Endodermal cell (in vitro differentiated cells): ENCODE results near the gene FOXB1. TPM values are rescaled to one million over a fixed set of nuclear protein-coding genes. Genes with fewer than 3 reads are reported as not detected.

Source experiments
- DNase-seq: peaks from one replicate; pipeline ENCODE4 v3.0.0-alpha.2; 2017
- H3K27ac ChIP-seq: 2 replicates; pipeline ENCODE4 v1.5.1; 2013; ENCODE audit warnings: mild to moderate bottlenecking, low read depth, low read length, moderate library complexity
- H3K27me3 ChIP-seq: 2 replicates; pipeline ENCODE4 v1.6.1; 2013; ENCODE audit warnings: mild to moderate bottlenecking, low read length, moderate library complexity; ENCODE audit not compliant: insufficient read depth, control insufficient read depth, poor library complexity, severe bottlenecking
- H3K36me3 ChIP-seq: 2 replicates; pipeline ENCODE4 v1.7.0; 2013; ENCODE audit warnings: mild to moderate bottlenecking, low read length, moderate library complexity; ENCODE audit not compliant: control insufficient read depth, insufficient read depth
- H3K4me1 ChIP-seq: one replicate; pipeline ENCODE4 v1.7.0; 2013; ENCODE audit warnings: low read length; ENCODE audit not compliant: control insufficient read depth, insufficient read depth
- H3K4me3 ChIP-seq: 2 replicates; pipeline ENCODE4 v1.5.1; 2013; ENCODE audit warnings: mild to moderate bottlenecking, low read length, moderate library complexity
- H3K9ac ChIP-seq: 2 replicates; pipeline ENCODE4 v1.6.1; 2013; ENCODE audit warnings: mild to moderate bottlenecking, low read length, moderate library complexity; ENCODE audit not compliant: poor library complexity, severe bottlenecking; ENCODE audit errors: extremely low read depth
- H3K9me3 ChIP-seq: 2 replicates; pipeline ENCODE4 v1.6.1; 2013; ENCODE audit warnings: mild to moderate bottlenecking, low read length, moderate library complexity; ENCODE audit not compliant: control insufficient read depth
- H3K27ac Mint-ChIP-seq: 2 replicates; pipeline ENCODE4 v1.8.0; 2020; ENCODE audit warnings: mixed read lengths
- H3K27me3 Mint-ChIP-seq: 2 replicates; pipeline ENCODE4 v1.8.0; 2021; ENCODE audit warnings: mild to moderate bottlenecking, mixed read lengths; ENCODE audit not compliant: insufficient read depth
- H3K36me3 Mint-ChIP-seq: 2 replicates; pipeline ENCODE4 v1.8.0; 2020; ENCODE audit warnings: low read depth, mixed read lengths
- H3K4me1 Mint-ChIP-seq: 2 replicates; pipeline ENCODE4 v1.8.0; 2020; ENCODE audit warnings: mixed read lengths
- H3K4me3 Mint-ChIP-seq: 2 replicates; pipeline ENCODE4 v1.8.0; 2020; ENCODE audit warnings: mild to moderate bottlenecking, moderate library complexity, mixed read lengths
- H3K9me3 Mint-ChIP-seq: 2 replicates; pipeline ENCODE4 v1.8.0; 2020; ENCODE audit warnings: mild to moderate bottlenecking, mixed read lengths
- CTCF ChIP-seq: fragments of 200-600 bp; sonication (generic); conservative IDR thresholded peaks from 2 replicates; pipeline ENCODE4 v1.5.0; 2021; ENCODE audit warnings: antibody characterized with exemption, mild to moderate bottlenecking
- WGBS, 2 experiments: methylation state at CpG; one replicate each; pipeline versions ENCODE4 v1.1.5 to v1.1.7; 2013; ENCODE audit warnings: missing lambda C conversion rate in 2 of 2, mixed read lengths in 1 of 2; ENCODE audit not compliant: insufficient coverage in 1 of 2, insufficient read length in 1 of 2; 5-methylcytosine and 5-hydroxymethylcytosine counted together
- total RNA-seq, 2 donors: library from RNA; stranded (reverse); fragmentation: NEBNext Ultra II Directional in 1 of 2; extraction: Animal tissue kit (Norgen Biotek cat#: 25700) in 1 of 2; gene quantifications; 2 replicates in 1 of 2; 3 replicates in 1 of 2; pipeline ENCODE4 v1.2.1, GENCODE V29; 2021

Gene FOXB1
- total RNA-seq, 2 donors from 2014 or later, result 0.73 TPM; not detected in 1

GRCh38 chr15:60010858-60011257 is 6.7 kb downstream of the FOXB1 start:
- peak overlapping the region; percentile 87 for H3K27ac ChIP-seq
- no peak for DNase-seq
- H3K4me3 ChIP-seq, result no peak overlapping the region
- H3K36me3 ChIP-seq, result no peaks in the 10 kb centered on the region
- H3K9ac ChIP-seq, result no peak overlapping the region
- H3K4me1 ChIP-seq, result peaks cover 10% of the 10 kb centered on the region
- no peaks in the 10 kb centered on the region for H3K9me3 ChIP-seq
- TF ChIP-seq CTCF, result no peak
- Mint-ChIP-seq H3K4me3 (peak overlapping the region; percentile 19), H3K9me3 (no peaks in the 10 kb centered on the region), H3K4me1 (peaks cover 61% of the 10 kb centered on the region), H3K36me3 (no peaks in the 10 kb centered on the region), H3K27me3 (peaks cover 44% of the 10 kb centered on the region), H3K27ac (no peak overlapping the region)
- 42 to 44% methylated on average over 1 to 2 of the region's 2 CpGs for WGBS, 2 experiments
- H3K27me3 ChIP-seq, result peaks cover 54% of the 10 kb centered on the region

GRCh38 chr15:60012695-60013094 is 8.6 kb downstream of the FOXB1 start:
- H3K9me3 Mint-ChIP-seq, result peaks cover 7% of the 10 kb centered on the region
- no peaks in the 10 kb centered on the region for H3K36me3 Mint-ChIP-seq
- peaks cover 35% of the 10 kb centered on the region for H3K27me3 ChIP-seq
- DNase-seq, result no peak
- H3K36me3 ChIP-seq, result no peaks in the 10 kb centered on the region
- peaks cover 6% of the 10 kb centered on the region for H3K9me3 ChIP-seq
- peaks cover 38% of the 10 kb centered on the region for H3K27me3 Mint-ChIP-seq
- H3K27ac ChIP-seq, result no peak overlapping the region
- H3K4me1 ChIP-seq, result peaks cover 7% of the 10 kb centered on the region
- H3K27ac Mint-ChIP-seq, result no peak overlapping the region
- H3K4me3 Mint-ChIP-seq, result no peak overlapping the region
- H3K9ac ChIP-seq, result no peak overlapping the region
- no peak for TF ChIP-seq CTCF
- H3K4me1 Mint-ChIP-seq, result peaks cover 48% of the 10 kb centered on the region
- no peak overlapping the region for H3K4me3 ChIP-seq
- 76 to 85% methylated on average over 3 of the region's 3 CpGs for WGBS, 2 experiments

GRCh38 chr15:60017538-60018520 is 13.7 kb downstream of the FOXB1 start:
- H3K27me3 Mint-ChIP-seq, result peaks cover 9% of the 10 kb centered on the region
- no peak for TF ChIP-seq CTCF
- Histone ChIP-seq H3K9me3 (peaks cover 7% of the 10 kb centered on the region), H3K9ac (no peak overlapping the region), H3K4me1 (no peaks in the 10 kb centered on the region), H3K36me3 (no peaks in the 10 kb centered on the region), H3K27ac (no peak overlapping the region), H3K4me3 (no peak overlapping the region), H3K27me3 (no peaks in the 10 kb centered on the region)
- H3K36me3 Mint-ChIP-seq, result no peaks in the 10 kb centered on the region
- WGBS, 2 experiments, result 44 to 45% methylated on average over 2 of the region's 2 CpGs
- no peak overlapping the region for H3K27ac Mint-ChIP-seq
- DNase-seq, result no peak
- H3K4me3 Mint-ChIP-seq, result no peak overlapping the region
- peaks cover 16% of the 10 kb centered on the region for H3K9me3 Mint-ChIP-seq
- H3K4me1 Mint-ChIP-seq, result peaks cover 18% of the 10 kb centered on the region
